ENCODE data around the gene PLCB4. TPM values are rescaled to one million over a fixed set of nuclear protein-coding genes. Genes with fewer than 3 reads are reported as not detected.
A peak's percentile ranks its signal among the peaks of the same experiment; 100 is the strongest.

The PLCB4 gene
- total RNA-seq, 1 donor = 4.1 TPM

- no peak overlapping the region for H3K4me3 ChIP-seq (ENCODE audit: low read depth, low read length)
- no peak for TF ChIP-seq CTCF (IDR thresholded peaks at IDR 0.05; ENCODE audit: insufficient read depth, low read length)
- DNase-seq (ENCODE audit: low read depth) = no peak
These were observed 116.6 kb downstream of the PLCB4 start for GRCh38 chr20:9185511-9185910.

GRCh38 chr20:9186396-9186795, 117.5 kb downstream of the PLCB4 start:
- DNase-seq (ENCODE audit: low read depth) = no peak
- TF ChIP-seq CTCF (IDR thresholded peaks at IDR 0.05; ENCODE audit: insufficient read depth, low read length) = no peak
- H3K4me3 ChIP-seq (ENCODE audit: low read depth, low read length) = no peak overlapping the region

- no peak overlapping the region for H3K4me3 ChIP-seq (ENCODE audit: low read depth, low read length)
- no peak for TF ChIP-seq CTCF (IDR thresholded peaks at IDR 0.05; ENCODE audit: insufficient read depth, low read length)
- DNase-seq (ENCODE audit: low read depth) = no peak
These were observed 126.1 kb downstream of the PLCB4 start for GRCh38 chr20:9195031-9195430.

GRCh38 chr20:9196110-9196509, 127.2 kb downstream of the PLCB4 start:
- H3K4me3 ChIP-seq (ENCODE audit: low read depth, low read length) = no peak overlapping the region
- TF ChIP-seq CTCF (IDR thresholded peaks at IDR 0.05; ENCODE audit: insufficient read depth, low read length) = no peak
- no peak for DNase-seq (ENCODE audit: low read depth)

GRCh38 chr20:9198460-9198859, 129.6 kb downstream of the PLCB4 start:
- H3K4me3 ChIP-seq (ENCODE audit: low read depth, low read length) = no peak overlapping the region
- TF ChIP-seq CTCF (IDR thresholded peaks at IDR 0.05; ENCODE audit: insufficient read depth, low read length) = no peak
- no peak for DNase-seq (ENCODE audit: low read depth)

- no peak for TF ChIP-seq CTCF (IDR thresholded peaks at IDR 0.05; ENCODE audit: insufficient read depth, low read length)
- DNase-seq (ENCODE audit: low read depth) = no peak
- no peak overlapping the region for H3K4me3 ChIP-seq (ENCODE audit: low read depth, low read length)
These were observed 131.3 kb downstream of the PLCB4 start for GRCh38 chr20:9200196-9200595.

- no peak overlapping the region for H3K4me3 ChIP-seq (ENCODE audit: low read depth, low read length)
- peak; percentile 15 for DNase-seq (ENCODE audit: low read depth)
- no peak for TF ChIP-seq CTCF (IDR thresholded peaks at IDR 0.05; ENCODE audit: insufficient read depth, low read length)
These were observed 131.7 kb downstream of the PLCB4 start for GRCh38 chr20:9200620-9201019.

Measured in fibroblast of the aortic adventitia (primary cell).